GM19463 (cell line): ENCODE data around the gene TFF3.

ENCODE experiments used
- ATAC-seq: cut with Tn5 transposase; IDR thresholded peaks from one replicate; pipeline ENCODE4 v1.9.1; 2021; ENCODE audit warnings: mild to moderate bottlenecking, moderate library complexity; ENCODE audit not compliant: unreplicated experiment

Gene TFF3, protein sequence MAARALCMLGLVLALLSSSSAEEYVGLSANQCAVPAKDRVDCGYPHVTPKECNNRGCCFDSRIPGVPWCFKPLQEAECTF

DNA sequence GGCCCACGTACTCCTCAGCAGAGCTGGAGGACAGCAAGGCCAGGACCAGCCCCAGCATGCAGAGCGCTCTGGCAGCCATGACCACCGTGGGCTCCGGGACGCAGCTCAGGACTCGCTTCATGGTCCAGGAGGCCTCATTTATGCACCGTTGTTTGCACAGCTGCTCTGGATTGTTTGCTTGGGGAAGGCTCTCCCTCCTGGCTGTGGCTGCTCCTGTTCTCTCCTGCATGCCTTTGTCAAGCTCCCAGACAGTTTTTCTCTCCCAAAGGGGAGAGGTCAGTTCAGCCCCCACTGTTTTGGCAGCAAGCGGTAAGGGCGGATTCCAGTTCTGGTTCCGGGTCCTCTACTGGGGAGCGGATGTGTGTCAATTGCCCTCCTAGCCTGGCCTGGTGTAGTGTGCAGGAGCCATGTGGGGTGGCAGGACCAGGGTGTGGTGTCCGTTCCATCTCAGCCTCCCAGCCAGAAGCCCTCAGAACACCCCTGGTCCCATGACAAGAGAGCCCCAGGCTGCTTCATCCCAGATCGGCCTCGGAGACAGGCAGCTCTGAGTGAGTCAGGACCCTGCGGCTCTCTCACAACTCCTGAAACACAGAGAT, at the start of gene TFF3:
Gene TFF3, minus strand, starts transcription at position 114 of the 596 bp plus-strand sequence. Its CDS starts 35 bp downstream, at position 79.
- no peak for ATAC-seq

DNA sequence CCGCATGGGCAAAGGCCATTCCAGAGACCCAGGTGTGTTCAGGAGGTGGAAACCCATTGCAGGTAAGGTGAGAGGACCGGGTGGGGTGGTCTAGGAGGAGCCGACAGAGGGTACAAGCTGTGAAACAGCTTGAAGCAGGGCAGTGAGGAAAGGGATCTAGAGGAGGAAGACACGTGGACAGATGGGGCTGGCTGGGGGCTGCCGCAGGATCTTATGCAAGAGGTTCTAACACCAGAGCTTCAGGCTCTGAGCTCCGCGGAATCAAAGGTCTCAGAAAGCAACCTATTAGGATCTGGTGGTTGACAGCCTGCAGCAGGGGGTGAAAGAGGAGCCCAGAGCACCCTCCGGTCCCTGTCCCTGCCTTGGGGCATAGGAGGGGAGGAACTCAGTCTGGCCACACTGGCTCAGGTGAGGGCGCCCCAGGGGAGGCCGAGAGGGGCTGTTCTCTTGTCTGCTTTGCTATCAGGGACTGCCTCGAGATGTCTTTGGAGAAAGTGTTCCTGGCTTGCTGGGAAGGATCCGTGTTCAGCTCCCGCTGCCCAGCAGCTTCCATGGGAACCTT, 49.2 kb upstream of the TFF3 start:
- ATAC-seq: no peak

GRCh38 chr21:42363312-42363711, 48.1 kb upstream of the TFF3 start:
- ATAC-seq: no peak

DNA sequence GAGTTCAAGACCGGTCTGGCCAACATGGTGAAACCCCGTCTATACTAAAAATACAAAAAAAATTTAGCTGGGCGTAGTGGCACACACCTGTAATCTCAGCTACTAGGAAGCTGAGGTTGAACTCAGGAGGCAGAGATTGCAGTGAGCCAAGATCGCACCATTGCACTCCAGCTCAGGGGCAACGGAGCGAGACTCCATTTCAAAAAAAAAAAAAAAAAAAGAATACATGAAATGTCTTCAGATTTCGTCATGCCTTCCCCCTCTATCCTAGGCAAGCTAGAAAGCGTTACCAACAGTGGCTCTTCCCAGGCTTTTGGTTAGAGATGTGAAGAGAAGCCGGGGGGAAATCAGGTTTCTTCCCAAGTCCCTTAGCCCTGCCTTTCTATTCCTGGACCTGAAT, 47.5 kb upstream of the TFF3 start:
- no peak for ATAC-seq

GRCh38 chr21:42362198-42362597, 47.0 kb upstream of the TFF3 start:
- no peak for ATAC-seq

DNA sequence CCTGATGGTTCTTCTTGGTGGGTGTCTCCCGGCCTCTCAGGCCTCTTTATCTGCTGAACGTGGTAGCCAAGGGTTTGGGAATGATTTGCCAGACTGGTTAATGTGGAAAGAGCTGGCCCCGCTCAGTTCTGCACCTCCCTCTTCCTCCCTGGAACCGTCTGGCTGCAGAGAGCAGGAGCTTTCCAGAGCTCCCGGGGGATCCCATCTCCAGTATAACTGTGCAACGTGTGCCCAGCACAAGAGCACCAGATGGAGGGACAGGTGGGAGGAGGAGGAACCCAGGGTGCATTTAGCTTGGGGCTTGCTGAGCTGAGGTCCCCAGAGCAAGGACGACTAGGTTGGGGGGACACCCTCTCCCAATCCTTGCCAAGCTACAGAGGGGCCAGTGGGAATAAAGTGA, 46.1 kb upstream of the TFF3 start:
- ATAC-seq: no peak

GRCh38 chr21:42360317-42360716, 45.1 kb upstream of the TFF3 start:
- no peak for ATAC-seq

DNA sequence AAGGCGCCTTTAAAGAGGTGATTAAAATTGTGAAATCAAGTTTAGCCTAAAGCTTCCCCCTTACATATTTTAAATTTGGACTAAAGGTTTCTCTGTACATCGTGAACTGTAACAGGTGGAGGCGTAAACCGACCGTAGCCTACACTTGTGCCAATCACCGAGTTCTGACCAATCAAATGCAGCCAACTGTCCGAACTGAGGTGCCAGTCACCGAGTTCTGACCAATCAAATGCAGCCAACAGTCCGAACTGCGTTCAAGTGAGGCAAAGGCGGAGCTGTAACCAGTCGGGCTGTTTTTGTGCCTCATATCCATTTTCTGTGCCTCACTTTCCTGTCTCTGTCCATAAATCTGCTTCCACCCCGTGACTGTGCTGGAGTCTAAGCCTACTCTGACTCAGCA, 43.7 kb upstream of the TFF3 start:
- no peak for ATAC-seq

GRCh38 chr21:42358261-42358660, 43.1 kb upstream of the TFF3 start:
- no peak for ATAC-seq

- no peak for ATAC-seq
Measured at GRCh38 chr21:42357307-42357706, 42.1 kb upstream of the TFF3 start.

GRCh38 chr21:42356650-42357049, 41.4 kb upstream of the TFF3 start:
- ATAC-seq: no peak

GRCh38 chr21:42356046-42356445, 40.8 kb upstream of the TFF3 start:
- ATAC-seq: no peak

DNA sequence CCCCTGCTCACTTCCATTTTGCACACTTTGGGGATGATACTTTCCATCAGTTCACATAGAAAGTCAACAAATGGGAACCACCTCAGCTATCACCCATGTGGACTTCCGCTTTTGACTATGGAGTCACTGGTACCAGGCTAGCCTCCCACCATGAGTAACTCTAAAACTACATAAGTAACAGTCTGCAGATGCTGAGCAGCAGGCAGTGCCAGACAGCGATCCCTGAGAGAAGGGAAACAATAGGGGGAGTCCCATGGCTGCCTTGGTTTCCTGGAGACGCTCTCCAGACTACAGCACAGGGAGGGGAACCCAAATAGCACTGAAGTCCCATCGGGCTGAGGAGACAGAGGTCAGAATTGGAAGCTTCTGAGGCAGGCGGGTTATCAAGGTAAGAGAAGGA, 38.4 kb upstream of the TFF3 start:
- ATAC-seq: no peak

DNA sequence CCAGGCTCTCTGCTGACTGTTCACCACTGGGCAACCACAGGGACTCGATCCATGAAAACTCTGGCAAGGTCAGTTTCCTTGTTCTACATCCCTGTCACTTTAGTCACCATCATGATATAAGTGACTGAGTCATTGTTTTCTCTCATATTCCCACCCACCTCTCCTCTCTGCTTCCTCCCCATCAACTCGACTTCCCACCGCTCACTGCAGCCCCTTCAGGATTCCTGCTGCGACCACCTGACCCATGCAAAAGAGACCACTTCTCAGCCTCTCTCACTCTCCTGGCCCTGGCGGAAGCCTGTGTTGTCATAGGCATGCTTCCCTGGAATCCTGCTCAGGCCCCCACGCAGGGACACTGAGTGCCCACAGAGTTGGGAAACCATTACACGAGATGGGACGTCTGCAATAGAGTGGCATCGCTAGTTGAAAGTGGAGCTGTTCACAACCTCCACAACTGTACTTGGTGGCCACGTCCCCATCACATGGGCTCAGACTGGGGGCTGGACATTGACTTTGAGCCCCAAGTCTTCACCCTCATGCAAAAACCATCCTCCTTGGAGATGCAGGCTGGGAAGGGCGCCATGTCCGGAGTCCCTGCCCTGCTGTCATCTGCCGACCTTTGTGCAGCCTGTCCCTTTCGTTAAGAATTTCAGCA, 37.4 kb upstream of the TFF3 start:
- ATAC-seq: no peak

DNA sequence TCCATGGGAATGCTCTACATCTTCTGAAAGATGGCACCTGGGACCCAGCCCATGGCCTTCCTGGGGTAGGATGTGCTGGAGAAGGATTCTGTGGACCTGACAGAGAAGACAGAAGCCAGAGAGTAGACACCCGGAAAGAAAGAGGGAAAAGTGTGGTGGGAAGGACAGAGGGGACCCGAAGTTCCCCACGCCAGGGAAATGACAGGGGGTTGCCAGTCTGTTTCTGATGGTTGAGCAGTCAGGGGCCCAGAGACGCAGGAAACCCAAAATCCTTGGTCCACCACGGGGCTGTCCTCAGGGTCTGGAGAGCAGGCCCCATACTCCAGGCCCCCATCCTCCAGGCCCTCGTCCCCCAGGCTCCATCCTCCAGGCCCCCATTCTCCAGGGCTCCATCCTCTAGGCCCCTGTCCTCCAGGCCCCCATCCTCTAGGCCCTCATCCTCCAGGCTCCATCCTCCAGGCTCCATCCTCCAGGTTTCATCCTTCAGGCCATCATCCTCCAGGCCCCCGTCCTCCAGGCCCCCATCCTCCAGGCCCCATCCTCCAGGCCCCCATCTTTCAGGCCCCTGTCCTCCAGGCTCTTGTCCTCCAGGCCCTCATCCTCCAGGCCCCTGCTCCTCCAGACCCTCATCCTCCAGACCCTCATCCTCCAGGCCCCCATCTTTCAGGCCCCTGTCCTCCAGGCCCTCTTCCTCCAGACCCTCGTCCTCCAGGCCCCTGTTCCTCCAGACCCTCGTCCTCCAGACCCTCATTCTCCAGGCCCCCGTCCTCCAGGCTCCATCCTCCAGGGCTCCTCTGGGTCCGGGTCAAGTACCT, 36.6 kb upstream of the TFF3 start:
- ATAC-seq: no peak

GRCh38 chr21:42350927-42351426, 35.8 kb upstream of the TFF3 start, which contains the start of gene TFF2:
TFF2 (minus strand) TSS chr21:42350994; CDS start chr21:42350957, 37 bp downstream.
- no peak for ATAC-seq

GRCh38 chr21:42350318-42350910, 35.2 kb upstream of the TFF3 start:
- ATAC-seq: no peak

DNA sequence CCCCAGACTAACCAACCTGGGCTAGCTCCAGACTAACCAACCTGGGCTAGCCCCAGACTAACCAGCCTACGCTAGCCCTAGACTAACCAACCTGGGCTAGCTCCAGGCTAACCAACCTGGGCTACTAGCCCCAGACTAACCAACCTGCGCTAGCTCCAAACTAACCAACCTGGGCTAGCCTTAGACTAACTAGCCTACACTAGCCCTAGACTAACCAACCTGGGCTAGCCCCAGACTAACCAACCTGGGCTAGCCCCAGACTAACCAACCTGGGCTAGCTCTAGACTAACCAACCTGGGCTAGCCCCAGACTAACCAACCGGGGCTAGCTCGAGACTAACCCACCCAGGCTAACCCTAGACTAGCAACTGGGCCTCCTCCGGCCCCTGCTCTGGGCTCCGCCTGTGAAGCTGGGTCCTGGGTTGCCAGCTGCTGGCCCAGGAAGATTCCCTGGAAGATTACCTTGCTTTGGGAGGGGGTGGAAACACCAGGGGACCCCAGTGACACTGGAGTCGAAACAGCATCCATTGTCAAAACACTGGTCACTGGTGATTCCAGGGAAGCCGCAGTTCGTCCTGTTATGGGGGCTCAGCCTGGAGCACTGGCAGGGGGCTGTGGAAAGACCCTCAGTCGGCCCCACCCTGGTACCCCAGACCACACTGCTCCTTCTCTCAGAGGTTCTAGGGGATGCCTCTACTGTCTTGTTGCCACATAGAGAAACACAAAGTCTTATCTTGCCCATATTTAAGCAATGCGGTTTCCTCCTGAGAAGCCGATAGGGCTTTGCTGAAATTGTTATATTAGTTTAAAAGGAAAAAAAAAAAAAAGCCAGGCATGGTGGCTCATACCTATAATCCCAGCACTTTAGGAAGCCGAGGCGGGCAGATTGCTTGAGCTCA, 34.5 kb upstream of the TFF3 start:
- no peak for ATAC-seq

GRCh38 chr21:42348762-42349161, 33.6 kb upstream of the TFF3 start:
- ATAC-seq: no peak
